Dedifferentiated amniotic fluid mesenchymal stem cell (primary cell): Measurements from ENCODE around the gene UPK1A.

Experiments
- DNase-seq: peaks from one replicate; pipeline ENCODE4 v3.0.0-alpha.2; 2016; ENCODE audit errors: extremely low spot score

Gene UPK1A

DNA sequence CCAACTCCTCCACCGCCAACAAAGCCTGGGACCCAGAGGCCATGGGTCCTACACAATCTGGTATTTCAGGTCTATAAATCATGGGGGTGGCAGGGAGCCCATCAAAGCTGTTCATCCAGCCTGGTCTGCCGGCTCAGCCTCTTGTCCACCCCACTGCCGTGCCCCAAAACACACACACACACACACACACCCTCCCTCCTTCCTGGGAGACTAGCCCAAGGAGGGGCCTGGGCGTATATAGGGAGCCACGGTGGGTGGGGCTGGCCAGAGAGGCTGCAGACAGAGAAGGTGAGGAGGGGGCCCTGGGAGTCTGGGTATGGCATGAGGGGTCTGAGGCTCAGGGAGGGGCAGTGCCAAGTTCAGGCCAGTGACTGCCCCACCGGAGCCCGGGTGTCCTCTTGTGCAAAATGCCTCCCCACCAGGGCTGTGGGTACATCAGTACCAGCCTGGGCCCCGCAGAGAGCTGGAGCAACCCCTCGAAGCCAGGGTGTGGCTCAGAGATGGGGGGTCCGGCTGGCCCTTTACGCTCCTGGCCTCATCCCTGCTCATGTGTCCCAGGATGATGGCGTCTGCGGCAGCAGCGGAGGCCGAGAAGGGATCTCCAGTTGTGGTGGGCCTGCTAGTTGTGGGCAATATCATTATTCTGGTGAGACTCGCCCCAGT lies at the start of gene UPK1A:
UPK1A (plus strand) TSS at position 267 of the 663 bp plus-strand sequence; CDS start at position 563, 296 bp downstream.
- no peak for DNase-seq

DNA sequence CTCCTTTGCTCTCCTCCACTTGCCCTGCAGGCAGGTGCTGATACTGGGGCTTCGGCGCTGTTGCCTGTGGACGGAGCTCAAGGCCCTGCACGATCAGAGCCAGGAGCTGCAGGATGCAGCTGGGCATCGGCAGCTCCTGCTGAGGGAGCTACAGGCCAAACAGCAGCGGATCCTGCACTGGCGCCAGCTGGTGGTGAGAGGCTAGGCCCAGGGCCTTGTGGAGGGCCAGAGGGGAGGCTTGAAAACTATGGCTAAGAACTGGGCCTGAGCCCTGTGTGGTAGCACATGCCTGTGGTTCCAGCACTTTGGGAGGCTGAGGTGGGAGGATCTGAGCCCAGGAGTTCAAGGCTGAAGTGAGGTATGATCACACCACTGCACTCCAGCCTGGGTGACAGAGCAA lies 47.5 kb upstream of the UPK1A start:
- no peak for DNase-seq

DNA sequence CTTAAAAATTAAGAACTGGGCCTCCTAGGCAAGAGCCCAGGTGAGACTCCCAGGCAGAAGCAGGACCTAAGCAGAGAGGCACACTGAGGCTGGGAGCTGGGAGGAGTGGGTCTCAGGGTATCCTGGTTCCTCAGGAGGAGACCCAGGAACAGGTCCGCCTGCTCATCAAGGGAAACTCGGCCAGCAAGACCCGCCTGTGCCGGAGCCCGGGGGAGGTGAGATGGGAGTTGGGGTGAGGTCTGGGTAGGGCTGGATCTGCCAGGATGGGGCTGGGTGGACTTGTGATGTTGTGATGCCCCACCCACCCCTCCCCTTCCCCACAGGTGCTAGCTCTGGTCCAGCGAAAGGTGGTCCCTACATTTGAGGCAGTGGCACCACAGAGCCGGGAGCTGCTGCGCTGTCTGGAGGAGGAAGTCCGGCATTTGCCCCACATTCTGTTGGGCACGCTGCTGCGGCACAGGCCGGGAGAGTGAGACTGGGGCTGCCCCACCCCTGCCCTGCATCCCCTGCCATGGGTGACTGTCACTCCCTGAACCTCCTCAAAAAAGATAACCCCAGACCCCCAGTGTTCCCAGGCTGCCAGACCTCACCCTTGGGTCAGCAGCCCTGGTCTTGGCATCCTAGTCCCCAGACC lies 46.9 kb upstream of the UPK1A start:
- no peak for DNase-seq

- no peak for DNase-seq
These were observed 46.3 kb upstream of the UPK1A start for GRCh38 chr19:35620001-35620400.

GRCh38 chr19:35621708-35622107 lies 44.6 kb upstream of the UPK1A start:
- no peak for DNase-seq

GRCh38 chr19:35622750-35623149 lies 43.6 kb upstream of the UPK1A start:
- no peak for DNase-seq

- no peak for DNase-seq
These were observed 42.8 kb upstream of the UPK1A start for GRCh38 chr19:35623327-35624010.

GRCh38 chr19:35628264-35628564 lies 38.1 kb upstream of the UPK1A start:
- no peak for DNase-seq

- peak; percentile 98 for DNase-seq
These were observed 37.6 kb upstream of the UPK1A start, which contains the start of gene RBM42 for GRCh38 chr19:35628565-35629331. RBM42 (plus strand) TSS chr19:35629036; CDS start chr19:35629154, 118 bp downstream.

- DNase-seq = no peak
These were observed 37.0 kb upstream of the UPK1A start for GRCh38 chr19:35629332-35629633.

GRCh38 chr19:35633727-35634440 lies 32.4 kb upstream of the UPK1A start:
- no peak for DNase-seq

DNA sequence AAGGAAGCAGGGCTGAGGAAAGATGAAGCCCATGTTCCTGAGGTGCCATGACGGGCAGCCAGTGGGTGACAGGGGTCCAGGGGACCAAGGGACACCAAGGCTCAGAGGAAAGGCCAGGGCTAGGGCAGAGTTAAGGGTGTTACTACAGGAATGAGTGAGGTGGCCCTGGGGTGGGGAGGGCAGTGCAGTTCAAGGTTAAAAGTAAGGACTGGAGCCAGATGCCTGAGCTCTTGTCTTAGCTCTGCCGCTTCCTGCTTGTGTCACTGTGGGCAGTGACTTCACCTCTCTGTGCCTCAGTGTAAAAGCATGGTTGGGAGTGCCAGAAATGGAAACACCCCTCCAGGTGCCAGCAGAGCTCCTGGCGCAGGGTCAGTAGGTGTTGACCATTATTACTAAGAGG lies 29.7 kb upstream of the UPK1A start:
- DNase-seq = no peak

DNA sequence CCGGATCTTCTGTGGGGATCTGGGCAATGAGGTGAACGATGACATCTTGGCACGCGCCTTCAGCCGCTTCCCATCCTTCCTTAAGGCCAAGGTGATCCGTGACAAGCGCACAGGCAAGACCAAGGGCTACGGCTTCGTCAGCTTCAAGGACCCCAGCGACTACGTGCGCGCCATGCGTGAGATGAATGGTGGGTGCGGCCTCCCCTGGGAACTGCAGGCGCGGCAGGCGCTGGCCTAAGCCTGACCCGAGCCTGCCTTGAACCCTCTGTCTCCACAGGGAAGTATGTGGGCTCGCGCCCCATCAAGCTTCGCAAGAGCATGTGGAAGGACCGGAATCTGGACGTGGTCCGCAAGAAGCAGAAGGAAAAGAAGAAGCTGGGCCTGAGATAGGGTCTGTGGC lies 29.2 kb upstream of the UPK1A start:
- DNase-seq = no peak

DNA sequence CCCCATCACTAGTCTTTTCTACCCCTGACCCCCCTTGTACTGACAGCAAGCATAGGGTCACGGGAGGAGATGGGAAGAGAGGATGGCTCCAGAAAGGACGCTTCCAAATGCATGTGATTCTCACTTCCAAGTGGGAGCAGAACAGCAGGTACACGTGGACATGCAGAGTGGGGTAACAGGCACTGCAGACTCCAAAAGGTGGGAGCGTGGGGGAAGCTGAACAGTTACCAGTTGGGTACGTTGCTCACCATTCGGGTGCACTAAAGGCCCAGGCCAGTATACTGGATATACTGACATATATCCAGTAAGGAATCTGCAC lies 27.0 kb upstream of the UPK1A start:
- DNase-seq = no peak

DNA sequence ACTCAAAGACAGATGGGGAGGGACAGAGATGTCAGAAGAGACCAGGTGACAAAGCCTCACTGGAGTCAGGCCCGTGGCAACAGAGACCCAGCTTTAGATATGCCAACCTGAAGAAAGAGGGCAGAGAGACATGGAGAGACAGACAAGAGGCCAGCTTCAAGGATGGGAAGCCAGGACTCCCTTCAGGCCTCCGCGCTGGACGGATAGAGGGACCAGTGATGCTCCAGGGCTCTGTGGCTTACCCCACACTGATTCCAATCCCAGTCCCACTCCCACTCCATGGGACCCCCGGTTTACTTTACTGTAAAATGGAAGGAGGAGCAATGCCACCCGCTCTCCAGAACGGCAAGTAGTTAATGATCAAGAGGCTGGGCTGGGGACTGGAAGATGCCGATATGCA lies 26.5 kb upstream of the UPK1A start:
- no peak for DNase-seq

- no peak for DNase-seq
These were observed 24.7 kb upstream of the UPK1A start, which contains the start of gene ETV2 for GRCh38 chr19:35641515-35642151. ETV2 (plus strand) TSS chr19:35641745; CDS start chr19:35642461, 716 bp downstream.

DNA sequence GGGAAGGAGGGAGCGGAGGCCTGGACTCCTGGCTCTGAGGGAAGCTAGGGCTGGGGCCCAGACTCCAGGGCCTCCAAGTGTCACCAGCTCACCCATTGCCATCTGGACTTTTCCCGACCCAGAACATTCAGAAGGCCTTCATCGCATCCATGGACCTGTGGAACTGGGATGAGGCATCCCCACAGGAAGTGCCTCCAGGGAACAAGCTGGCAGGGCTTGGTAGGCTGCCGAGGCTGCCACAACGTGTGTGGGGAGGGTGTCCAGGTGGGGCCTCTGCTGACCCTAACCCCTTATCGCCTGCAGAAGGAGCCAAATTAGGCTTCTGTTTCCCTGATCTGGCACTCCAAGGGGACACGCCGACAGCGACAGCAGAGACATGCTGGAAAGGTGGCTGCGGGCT lies 24.0 kb upstream of the UPK1A start:
- DNase-seq = no peak

DNA sequence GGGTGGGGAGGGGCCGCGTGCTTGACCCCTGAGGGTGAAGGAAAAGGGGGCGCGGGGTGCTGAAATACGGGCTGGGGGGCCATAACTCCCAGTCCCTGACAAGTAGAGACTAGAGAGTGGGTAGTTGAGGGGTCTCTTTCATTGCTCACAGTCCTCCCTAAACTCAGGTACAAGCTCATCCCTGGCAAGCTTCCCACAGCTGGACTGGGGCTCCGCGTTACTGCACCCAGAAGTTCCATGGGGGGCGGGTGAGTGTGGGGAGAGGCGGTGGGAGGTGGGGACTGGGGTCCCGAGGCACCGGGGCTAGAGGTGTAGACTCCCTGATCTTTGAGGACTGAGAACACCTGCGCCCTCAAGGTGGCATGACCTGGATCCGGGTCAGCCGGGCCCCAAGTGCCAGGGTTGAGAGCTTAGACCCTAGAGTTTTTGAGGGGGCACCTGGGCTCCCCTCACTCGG lies 23.5 kb upstream of the UPK1A start:
- no peak for DNase-seq

DNA sequence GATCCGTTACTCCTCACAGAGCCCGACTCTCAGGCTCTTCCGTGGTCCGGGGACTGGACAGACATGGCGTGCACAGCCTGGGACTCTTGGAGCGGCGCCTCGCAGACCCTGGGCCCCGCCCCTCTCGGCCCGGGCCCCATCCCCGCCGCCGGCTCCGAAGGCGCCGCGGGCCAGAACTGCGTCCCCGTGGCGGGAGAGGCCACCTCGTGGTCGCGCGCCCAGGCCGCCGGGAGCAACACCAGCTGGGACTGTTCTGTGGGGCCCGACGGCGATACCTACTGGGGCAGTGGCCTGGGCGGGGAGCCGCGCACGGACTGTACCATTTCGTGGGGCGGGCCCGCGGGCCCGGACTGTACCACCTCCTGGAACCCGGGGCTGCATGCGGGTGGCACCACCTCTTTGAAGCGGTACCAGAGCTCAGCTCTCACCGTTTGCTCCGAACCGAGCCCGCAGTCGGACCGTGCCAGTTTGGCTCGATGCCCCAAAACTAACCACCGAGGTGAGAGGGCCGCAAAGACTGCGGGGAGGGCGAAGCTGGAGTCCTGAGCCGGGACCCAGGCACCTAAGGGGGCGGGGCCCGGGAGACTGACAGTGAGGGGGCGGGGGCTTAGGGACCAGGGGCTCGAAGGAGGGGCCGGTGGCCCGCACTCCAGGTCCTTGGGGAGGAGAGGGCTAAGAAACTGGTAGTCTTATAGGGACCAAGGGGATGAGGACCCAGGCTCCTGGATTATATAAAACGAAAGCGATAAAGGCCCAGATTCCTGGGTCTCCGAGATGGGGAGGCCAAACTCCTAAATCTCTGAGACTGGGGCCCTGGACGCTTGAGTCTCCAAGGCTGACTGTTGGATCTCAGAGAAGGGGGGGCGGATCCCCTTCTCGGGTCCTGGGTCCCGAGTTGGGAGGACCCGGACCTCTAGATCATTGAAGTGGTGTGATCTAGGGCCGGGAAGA lies 22.8 kb upstream of the UPK1A start:
- peak; percentile 25 for DNase-seq
